ENCODE measurements around the gene ANKRD6.
A peak's percentile ranks its signal among the peaks of the same experiment; 100 is the strongest.

ANKRD6 gene

DNA sequence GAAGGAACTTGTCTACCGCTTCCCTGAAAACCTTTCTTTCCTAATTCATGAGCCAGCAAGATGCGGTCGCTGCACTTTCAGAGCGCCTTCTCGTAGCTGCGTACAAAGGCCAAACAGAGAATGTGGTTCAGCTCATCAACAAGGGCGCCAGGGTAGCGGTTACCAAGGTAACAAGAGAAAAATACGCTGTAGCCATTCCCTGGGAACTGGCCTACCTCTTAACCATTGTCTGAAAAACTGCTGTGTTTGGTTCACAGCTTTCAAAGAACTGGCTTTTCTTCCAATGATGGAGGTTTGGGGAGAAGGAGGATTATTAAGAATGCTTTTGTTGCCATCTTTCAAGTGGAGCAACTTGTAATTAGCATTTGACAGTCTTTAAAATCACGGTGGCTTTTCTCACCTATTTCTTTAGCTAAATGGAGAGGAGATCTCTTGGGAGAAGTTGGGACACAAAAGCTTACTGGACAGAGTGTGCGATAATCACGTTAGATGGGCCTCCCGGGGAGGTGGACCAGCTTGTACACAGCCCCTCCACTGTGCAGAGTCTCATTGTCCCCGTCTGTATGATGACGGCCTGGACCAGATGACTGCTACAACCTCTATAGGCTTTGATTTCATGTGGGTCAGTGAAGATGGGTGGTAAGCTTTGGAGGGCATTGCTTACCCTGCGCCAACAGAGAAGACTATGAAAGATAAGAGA lies 134.1 kb downstream of the ANKRD6 start:
- DNase-seq (ENCODE audit: low read depth): no peak
- H3K9ac ChIP-seq (ENCODE audit: low read length): no peak overlapping the region
- H3K27me3 ChIP-seq (replicated peaks; ENCODE audit: control insufficient read depth, insufficient read depth, low read length): no peaks in the 10 kb centered on the region
- no peaks in the 10 kb centered on the region for H3K9me3 ChIP-seq (ENCODE audit: control insufficient read depth, low read length)
- H3K36me3 ChIP-seq (ENCODE audit: control insufficient read depth, insufficient read depth, low read length, severe bottlenecking): peaks cover 5% of the 10 kb centered on the region
- no peak overlapping the region for H3K4me3 ChIP-seq (ENCODE audit: low read length)
- peaks cover 25% of the 10 kb centered on the region for H3K4me1 ChIP-seq (ENCODE audit: control insufficient read depth, insufficient read depth, low read length)

DNA sequence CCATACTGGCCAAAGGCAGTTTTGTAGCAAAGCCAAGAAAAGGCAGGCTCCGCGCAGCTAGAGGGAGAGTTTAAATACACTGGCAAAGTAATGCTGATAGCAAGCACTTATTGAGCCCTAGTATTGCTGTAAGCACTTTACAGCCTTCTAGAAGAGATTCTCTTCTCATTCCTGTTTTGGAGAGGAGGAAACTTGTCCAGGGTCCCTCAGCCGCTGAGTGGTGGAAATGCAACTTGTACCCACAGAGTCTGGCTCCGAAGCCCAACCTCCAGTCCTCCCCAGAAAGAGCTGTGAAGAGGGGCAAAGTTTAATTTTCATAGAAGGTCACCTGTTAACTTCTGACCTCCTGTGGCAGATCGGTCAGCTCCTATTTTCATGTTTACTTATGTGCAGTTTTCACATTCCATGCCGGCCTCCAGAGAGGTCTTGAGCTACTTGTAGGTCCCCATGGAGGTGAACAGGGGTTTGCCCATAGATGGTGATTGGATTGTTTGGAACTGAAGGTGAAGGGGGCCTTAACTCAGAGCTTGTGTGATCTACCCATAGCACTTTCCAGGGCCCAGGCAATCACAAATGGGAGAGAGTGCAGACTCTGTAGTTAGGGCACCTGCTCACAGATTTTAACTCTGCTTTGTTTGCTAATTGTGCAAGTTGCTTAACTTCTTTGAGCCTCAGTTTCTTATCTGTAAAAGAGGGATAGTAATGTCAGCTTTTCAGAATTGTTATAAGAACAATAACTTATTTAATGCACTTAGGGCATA lies 134.9 kb downstream of the ANKRD6 start:
- Histone ChIP-seq H3K4me1 (ENCODE audit: control insufficient read depth, insufficient read depth, low read length) (peaks cover 19% of the 10 kb centered on the region), H3K9ac (ENCODE audit: low read length) (no peak overlapping the region), H3K4me3 (ENCODE audit: low read length) (no peak overlapping the region), H3K36me3 (ENCODE audit: control insufficient read depth, insufficient read depth, low read length, severe bottlenecking) (peaks cover 5% of the 10 kb centered on the region), H3K27me3 (replicated peaks; ENCODE audit: control insufficient read depth, insufficient read depth, low read length) (no peaks in the 10 kb centered on the region), H3K9me3 (ENCODE audit: control insufficient read depth, low read length) (no peaks in the 10 kb centered on the region)
- no peak for DNase-seq (ENCODE audit: low read depth)

DNA sequence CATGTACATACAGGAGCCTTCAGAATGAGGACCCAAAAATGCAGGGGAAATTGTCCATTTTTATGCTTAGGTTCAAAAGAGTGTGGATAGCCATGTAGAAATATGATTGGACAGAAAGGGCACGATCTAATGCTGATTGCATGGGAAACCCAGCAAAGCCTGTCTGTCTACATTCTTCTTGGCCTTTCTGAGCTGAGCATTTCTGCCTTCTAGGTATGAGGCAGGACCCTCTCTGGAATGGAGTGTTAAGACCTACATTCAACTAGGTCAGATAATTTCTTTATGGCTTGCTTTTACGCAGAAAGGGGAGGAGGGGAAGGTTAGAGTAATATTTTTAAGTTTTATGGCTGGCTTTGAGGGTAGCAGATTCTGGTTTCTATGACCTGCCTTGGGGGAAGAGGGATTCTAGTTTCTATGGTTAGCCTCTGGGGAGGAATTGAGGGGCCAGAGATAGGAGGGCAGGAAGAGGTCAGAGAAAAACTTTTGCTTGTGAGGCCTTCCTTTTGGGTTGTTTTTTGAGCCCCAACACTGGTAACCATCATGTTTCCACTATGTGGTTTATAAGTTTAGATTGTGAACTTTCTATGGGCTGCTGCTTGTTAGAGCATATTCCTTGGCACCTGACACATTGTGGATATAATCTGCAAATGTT lies 142.1 kb downstream of the ANKRD6 start:
- H3K27me3 ChIP-seq (replicated peaks; ENCODE audit: control insufficient read depth, insufficient read depth, low read length): no peaks in the 10 kb centered on the region
- no peak overlapping the region for H3K9ac ChIP-seq (ENCODE audit: low read length)

DNA sequence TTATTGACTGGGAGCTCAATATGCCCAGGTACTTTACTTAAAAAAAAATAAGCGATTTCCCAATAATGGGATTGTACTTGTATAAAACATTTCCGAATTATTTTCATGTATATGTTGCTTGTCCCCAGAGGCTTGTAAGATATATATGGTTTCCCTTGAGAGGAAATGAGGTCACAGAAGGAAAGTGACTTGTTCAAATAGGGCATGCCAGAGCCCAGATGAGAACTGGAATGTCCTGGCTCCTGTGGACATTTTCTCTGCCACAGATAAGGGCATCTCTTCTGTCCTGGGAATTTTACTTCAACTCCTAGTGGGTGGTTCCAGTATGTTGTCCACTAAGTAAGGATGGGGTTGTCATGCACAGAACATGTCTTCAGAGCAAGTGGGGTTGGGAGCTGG lies 142.6 kb downstream of the ANKRD6 start:
- Histone ChIP-seq H3K9ac (ENCODE audit: low read length) (no peak overlapping the region), H3K27me3 (replicated peaks; ENCODE audit: control insufficient read depth, insufficient read depth, low read length) (no peaks in the 10 kb centered on the region), H3K9me3 (ENCODE audit: control insufficient read depth, low read length) (no peaks in the 10 kb centered on the region), H3K36me3 (ENCODE audit: control insufficient read depth, insufficient read depth, low read length, severe bottlenecking) (no peaks in the 10 kb centered on the region), H3K4me3 (ENCODE audit: low read length) (no peak overlapping the region), H3K4me1 (ENCODE audit: control insufficient read depth, insufficient read depth, low read length) (no peaks in the 10 kb centered on the region)
- no peak for DNase-seq (ENCODE audit: low read depth)

More for the DNA sequence above, 142.1 kb downstream of the ANKRD6 start:
- Histone ChIP-seq H3K36me3 (ENCODE audit: control insufficient read depth, insufficient read depth, low read length, severe bottlenecking) (no peaks in the 10 kb centered on the region), H3K4me1 (ENCODE audit: control insufficient read depth, insufficient read depth, low read length) (no peaks in the 10 kb centered on the region), H3K4me3 (ENCODE audit: low read length) (no peak overlapping the region), H3K9me3 (ENCODE audit: control insufficient read depth, low read length) (no peaks in the 10 kb centered on the region)
- DNase-seq (ENCODE audit: low read depth): no peak

DNA sequence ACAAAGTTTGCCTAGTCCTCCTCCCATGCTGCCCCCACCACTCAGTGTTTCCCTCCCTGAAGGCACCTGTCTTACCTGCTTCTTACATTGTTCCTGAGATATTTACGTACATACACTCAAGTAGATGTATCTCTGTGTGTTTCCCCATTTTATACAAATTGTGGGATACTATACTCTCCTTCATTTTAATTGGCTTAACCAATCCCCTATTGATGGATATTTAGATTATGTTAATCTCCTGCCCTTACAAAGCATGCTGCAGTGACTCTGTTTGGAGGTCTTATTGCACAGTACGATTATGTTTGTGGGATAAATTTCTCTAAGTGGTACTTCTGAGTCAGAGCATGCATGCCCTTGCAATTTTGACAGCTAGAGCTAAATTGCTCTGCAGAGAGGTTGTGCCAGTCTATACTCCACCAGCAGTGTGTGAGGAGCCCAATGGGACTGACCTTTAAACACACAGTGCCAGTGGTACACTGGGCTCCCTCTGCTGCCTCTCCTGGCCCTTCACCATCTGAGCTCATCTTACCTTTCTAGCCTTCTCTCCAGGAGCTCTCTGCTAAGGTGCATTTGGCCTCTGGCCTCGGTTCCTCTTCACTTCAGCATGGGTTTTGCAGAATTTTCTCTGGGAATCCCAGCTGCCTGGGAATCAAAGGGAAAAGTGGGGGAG lies 148.2 kb downstream of the ANKRD6 start:
- Histone ChIP-seq H3K4me3 (ENCODE audit: low read length) (no peak overlapping the region), H3K9me3 (ENCODE audit: control insufficient read depth, low read length) (no peaks in the 10 kb centered on the region), H3K4me1 (ENCODE audit: control insufficient read depth, insufficient read depth, low read length) (peaks cover 6% of the 10 kb centered on the region), H3K36me3 (ENCODE audit: control insufficient read depth, insufficient read depth, low read length, severe bottlenecking) (no peaks in the 10 kb centered on the region), H3K27me3 (replicated peaks; ENCODE audit: control insufficient read depth, insufficient read depth, low read length) (no peaks in the 10 kb centered on the region), H3K9ac (ENCODE audit: low read length) (no peak overlapping the region)
- DNase-seq (ENCODE audit: low read depth): no peak

DNA sequence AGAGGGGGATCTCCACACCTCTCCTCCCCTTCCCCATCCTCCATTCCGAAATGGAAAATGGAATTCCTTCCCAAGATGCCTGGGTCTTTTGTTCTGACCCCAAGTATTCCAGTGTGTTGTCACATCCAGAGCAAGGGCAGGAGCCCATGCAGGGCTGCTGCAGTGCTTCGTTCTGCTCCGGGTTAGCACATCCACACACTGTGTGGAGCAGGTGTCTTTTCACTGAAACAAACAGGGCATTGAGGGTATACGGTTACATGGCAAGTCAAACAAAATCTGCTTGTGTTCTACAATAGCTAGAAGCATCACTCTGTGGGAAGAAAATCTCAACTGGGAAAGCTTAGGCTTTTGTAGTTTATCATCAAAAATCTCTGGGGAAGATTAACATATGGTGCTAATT lies 148.7 kb downstream of the ANKRD6 start:
- Histone ChIP-seq H3K4me3 (ENCODE audit: low read length) (no peak overlapping the region), H3K9me3 (ENCODE audit: control insufficient read depth, low read length) (no peaks in the 10 kb centered on the region), H3K9ac (ENCODE audit: low read length) (no peak overlapping the region), H3K4me1 (ENCODE audit: control insufficient read depth, insufficient read depth, low read length) (peaks cover 6% of the 10 kb centered on the region), H3K27me3 (replicated peaks; ENCODE audit: control insufficient read depth, insufficient read depth, low read length) (no peaks in the 10 kb centered on the region), H3K36me3 (ENCODE audit: control insufficient read depth, insufficient read depth, low read length, severe bottlenecking) (no peaks in the 10 kb centered on the region)
- DNase-seq (ENCODE audit: low read depth): no peak

GRCh38 chr6:89582669-89583325 lies 149.8 kb downstream of the ANKRD6 start:
- H3K9me3 ChIP-seq (ENCODE audit: control insufficient read depth, low read length): no peaks in the 10 kb centered on the region
- DNase-seq (ENCODE audit: low read depth): no peak

DNA sequence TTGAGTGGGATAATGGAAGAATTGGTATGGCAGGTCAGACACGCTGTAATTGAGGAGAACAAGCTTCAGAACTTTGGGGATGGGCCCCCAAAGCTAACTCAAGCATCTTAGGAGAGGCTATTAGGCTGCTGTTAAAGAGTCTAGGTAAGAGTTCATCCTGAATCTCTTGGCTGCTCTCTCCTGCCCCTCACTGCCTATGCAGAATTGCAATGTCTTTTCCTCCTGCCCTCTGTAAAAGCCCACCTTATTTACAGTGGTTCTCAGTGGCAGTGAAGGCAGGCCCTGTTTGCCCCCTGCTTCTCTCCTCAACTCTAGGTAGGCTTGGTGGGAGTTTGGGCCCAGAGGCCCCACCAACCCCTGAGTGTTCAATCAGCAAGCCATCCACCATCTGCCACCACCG lies 150.6 kb downstream of the ANKRD6 start:
- H3K9me3 ChIP-seq (ENCODE audit: control insufficient read depth, low read length): no peaks in the 10 kb centered on the region
- no peak for DNase-seq (ENCODE audit: low read depth)
- no peaks in the 10 kb centered on the region for H3K27me3 ChIP-seq (replicated peaks; ENCODE audit: control insufficient read depth, insufficient read depth, low read length)
- peaks cover 6% of the 10 kb centered on the region for H3K4me1 ChIP-seq (ENCODE audit: control insufficient read depth, insufficient read depth, low read length)
- H3K9ac ChIP-seq (ENCODE audit: low read length): no peak overlapping the region
- H3K36me3 ChIP-seq (ENCODE audit: control insufficient read depth, insufficient read depth, low read length, severe bottlenecking): no peaks in the 10 kb centered on the region
- no peak overlapping the region for H3K4me3 ChIP-seq (ENCODE audit: low read length)

More at GRCh38 chr6:89582669-89583325, 149.8 kb downstream of the ANKRD6 start:
- Histone ChIP-seq H3K4me3 (ENCODE audit: low read length) (no peak overlapping the region), H3K9ac (ENCODE audit: low read length) (no peak overlapping the region), H3K36me3 (ENCODE audit: control insufficient read depth, insufficient read depth, low read length, severe bottlenecking) (no peaks in the 10 kb centered on the region), H3K27me3 (replicated peaks; ENCODE audit: control insufficient read depth, insufficient read depth, low read length) (no peaks in the 10 kb centered on the region), H3K4me1 (ENCODE audit: control insufficient read depth, insufficient read depth, low read length) (peaks cover 6% of the 10 kb centered on the region)

DNA sequence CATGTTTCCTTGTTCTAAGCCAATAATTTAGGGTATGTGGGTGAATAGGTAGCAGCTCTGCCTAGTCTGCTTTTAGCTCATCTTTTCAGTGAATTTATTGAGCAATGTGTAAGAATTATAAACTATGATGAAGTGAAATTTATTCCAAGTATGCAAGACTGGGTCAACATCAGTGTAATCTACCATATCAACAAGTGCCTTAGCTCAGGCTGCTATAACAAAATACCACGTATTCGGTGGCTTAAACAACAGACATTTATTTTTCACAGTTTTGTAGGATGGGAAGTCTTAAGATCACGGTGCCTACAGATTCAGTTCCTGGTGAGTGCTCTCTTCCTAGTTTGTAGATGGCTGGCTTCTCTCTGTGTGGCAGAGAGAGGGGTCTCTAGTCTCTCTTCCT lies 151.6 kb downstream of the ANKRD6 start:
- H3K4me1 ChIP-seq (ENCODE audit: control insufficient read depth, insufficient read depth, low read length): peaks cover 6% of the 10 kb centered on the region
- no peaks in the 10 kb centered on the region for H3K9me3 ChIP-seq (ENCODE audit: control insufficient read depth, low read length)
- DNase-seq (ENCODE audit: low read depth): no peak
- no peaks in the 10 kb centered on the region for H3K27me3 ChIP-seq (replicated peaks; ENCODE audit: control insufficient read depth, insufficient read depth, low read length)
- H3K36me3 ChIP-seq (ENCODE audit: control insufficient read depth, insufficient read depth, low read length, severe bottlenecking): no peaks in the 10 kb centered on the region
- no peak overlapping the region for H3K4me3 ChIP-seq (ENCODE audit: low read length)
- H3K9ac ChIP-seq (ENCODE audit: low read length): peak overlapping the region; percentile 47

- Histone ChIP-seq H3K4me3 (ENCODE audit: low read length) (no peak overlapping the region), H3K9ac (ENCODE audit: low read length) (peak overlapping the region; percentile 47), H3K4me1 (ENCODE audit: control insufficient read depth, insufficient read depth, low read length) (peaks cover 6% of the 10 kb centered on the region), H3K9me3 (ENCODE audit: control insufficient read depth, low read length) (no peaks in the 10 kb centered on the region), H3K36me3 (ENCODE audit: control insufficient read depth, insufficient read depth, low read length, severe bottlenecking) (no peaks in the 10 kb centered on the region), H3K27me3 (replicated peaks; ENCODE audit: control insufficient read depth, insufficient read depth, low read length) (no peaks in the 10 kb centered on the region)
- peak; percentile 67 for DNase-seq (ENCODE audit: low read depth)
Measured at GRCh38 chr6:89585154-89585553, 152.2 kb downstream of the ANKRD6 start.

Measured in adipocyte (in vitro differentiated cells).